ENCODE measurements around the gene PHF1.

The PHF1 gene

GRCh38 chr6:33433544-33434191 lies 22.9 kb downstream of the PHF1 start:
- no peak for DNase-seq

GRCh38 chr6:33434961-33435360 lies 24.1 kb downstream of the PHF1 start:
- no peak for DNase-seq

GRCh38 chr6:33437666-33438065 lies 26.9 kb downstream of the PHF1 start:
- DNase-seq: no peak

DNA sequence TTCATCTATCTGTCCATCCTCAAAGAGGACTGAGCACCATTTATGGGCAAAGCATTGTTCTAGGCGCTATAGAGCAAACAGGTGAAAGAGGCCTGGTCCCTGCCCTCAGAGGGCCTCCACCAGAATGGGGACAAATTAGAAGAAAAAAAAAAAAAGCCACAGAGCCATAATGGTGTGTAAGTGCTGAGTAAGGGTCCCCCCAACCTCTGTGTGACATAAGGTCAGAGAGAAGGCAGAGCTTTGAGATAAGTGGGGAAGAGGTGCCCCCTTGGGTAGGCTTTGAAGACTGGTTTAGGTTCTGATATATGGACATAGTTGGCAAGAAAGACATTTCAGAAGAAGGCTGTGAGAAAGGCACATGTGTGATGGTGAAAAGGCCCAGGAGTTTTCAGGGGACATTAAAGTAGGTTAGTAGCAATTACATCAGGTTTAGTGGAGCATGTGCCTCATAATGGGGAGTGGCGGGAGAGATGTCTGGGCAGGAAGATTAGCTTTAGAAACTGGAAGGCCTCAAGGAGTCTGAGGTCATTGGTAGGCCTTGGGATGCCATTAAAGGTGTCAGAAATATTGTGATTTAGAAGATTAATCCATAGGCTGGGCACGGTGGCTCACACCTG lies 28.3 kb downstream of the PHF1 start:
- no peak for DNase-seq

GRCh38 chr6:33439956-33440648 lies 29.3 kb downstream of the PHF1 start:
- no peak for DNase-seq

GRCh38 chr6:33440649-33441309 lies 30.0 kb downstream of the PHF1 start:
- DNase-seq: no peak

- no peak for DNase-seq
Measured at GRCh38 chr6:33441457-33441856, 30.6 kb downstream of the PHF1 start.

DNA sequence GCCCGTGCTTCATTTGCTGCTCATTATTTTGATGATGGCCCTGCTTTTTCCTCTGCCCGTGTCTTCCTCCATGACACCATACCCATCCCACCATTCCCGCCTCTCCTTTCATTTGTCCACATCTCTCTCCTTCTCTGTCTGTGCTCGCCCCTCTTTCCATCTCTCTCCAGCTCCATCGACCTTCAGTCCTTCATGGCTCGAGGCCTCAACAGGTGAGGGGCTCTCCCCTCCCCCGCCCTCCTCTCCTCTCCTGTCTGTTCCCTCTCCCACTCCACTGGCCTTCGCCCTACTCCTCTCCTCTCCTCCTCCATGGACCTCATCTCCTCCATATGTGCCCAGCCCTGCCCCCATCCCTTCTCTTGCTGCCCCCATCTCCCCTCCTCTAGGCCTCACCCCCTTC lies 31.5 kb downstream of the PHF1 start:
- no peak for DNase-seq

DNA sequence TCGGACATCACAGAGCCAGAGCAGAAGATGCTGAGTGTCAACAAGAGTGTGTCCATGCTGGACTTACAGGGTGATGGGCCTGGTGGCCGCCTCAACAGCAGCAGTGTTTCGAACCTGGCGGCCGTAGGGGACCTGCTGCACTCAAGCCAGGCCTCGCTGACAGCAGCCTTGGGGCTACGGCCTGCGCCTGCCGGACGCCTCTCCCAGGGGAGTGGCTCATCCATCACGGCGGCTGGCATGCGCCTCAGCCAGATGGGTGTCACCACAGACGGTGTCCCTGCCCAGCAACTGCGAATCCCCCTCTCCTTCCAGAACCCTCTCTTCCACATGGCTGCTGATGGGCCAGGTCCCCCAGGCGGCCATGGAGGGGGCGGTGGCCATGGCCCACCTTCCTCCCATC lies 32.2 kb downstream of the PHF1 start:
- no peak for DNase-seq

DNA sequence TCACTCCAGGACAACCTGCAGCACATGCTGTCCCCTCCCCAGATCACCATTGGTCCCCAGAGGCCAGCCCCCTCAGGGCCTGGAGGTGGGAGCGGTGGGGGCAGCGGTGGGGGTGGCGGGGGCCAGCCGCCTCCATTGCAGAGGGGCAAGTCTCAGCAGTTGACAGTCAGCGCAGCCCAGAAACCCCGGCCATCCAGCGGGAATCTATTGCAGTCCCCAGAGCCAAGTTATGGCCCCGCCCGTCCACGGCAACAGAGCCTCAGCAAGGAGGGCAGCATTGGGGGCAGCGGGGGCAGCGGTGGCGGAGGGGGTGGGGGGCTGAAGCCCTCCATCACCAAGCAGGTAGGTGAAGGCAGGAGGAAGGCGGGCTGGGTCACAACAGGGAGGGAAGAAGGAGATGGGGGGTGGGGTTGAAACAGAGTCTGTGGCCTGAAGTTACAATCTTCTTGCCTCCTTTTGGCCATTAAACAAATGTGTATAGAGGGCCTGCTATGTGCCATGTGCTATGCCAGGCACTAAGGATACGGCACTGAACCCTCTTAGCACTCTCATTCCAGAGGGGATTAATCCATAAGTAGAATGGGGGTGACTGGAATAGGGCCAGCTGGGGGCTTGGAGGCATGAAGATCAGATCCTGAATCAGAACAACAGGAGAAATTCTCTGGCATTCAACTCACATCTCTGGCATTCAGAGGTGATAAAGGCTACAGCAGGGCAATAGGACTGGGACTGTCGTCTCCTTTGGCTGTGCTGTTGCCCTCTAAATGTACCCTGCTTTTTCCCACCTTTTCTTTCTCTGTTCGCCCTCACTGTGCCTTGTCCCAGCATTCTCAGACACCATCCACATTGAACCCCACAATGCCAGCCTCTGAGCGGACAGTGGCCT lies 33.0 kb downstream of the PHF1 start:
- DNase-seq: no peak

- no peak for DNase-seq
Measured at GRCh38 chr6:33445119-33445603, 34.3 kb downstream of the PHF1 start.

DNA sequence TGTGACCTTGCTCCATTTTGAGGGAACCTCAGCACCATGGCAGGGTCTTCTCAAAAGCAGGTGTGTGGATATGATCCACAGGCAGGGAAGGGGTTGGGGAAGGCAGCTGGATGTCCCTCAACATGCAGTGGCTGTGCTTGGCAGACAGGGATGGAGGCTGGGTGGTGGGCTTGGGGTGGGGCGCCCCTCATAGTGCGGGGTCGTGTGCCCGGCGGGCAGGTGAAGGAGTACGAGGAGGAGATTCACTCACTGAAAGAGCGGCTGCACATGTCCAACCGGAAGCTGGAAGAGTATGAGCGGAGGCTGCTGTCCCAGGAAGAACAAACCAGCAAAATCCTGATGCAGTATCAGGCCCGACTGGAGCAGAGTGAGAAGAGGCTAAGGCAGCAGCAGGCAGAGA lies 35.5 kb downstream of the PHF1 start:
- DNase-seq: no peak

GRCh38 chr6:33450434-33450833 lies 39.6 kb downstream of the PHF1 start:
- no peak for DNase-seq

GRCh38 chr6:33451606-33452005 lies 40.8 kb downstream of the PHF1 start:
- DNase-seq: no peak

DNA sequence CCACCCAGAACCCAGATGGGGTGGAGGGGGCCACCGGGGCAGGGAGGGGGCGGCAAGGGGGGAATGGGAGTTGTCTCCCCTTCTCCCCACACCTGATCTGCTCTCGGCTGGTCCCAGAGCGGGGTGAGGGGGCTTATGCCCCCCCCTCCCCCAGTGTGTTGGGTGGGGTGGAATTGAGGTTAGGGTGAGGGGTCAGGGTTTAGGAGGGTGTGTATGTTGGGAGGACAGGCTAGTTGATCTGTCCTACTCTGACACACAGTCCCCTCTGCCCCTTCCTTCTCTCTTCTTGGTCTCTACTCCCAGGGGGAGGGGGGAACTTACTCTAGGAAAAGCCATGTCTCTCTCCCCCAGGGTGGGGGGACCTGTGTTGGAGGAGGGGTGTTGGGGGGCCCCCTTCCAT lies 41.7 kb downstream of the PHF1 start:
- no peak for DNase-seq

- DNase-seq: no peak
Measured at GRCh38 chr6:33453393-33454008, 42.7 kb downstream of the PHF1 start.

- DNase-seq: peak; percentile 79
Measured at GRCh38 chr6:33454009-33454946, 43.5 kb downstream of the PHF1 start, which contains the start of gene ZBTB9. ZBTB9 (plus strand) TSS chr6:33454576; CDS start chr6:33455101, 525 bp downstream.

DNA sequence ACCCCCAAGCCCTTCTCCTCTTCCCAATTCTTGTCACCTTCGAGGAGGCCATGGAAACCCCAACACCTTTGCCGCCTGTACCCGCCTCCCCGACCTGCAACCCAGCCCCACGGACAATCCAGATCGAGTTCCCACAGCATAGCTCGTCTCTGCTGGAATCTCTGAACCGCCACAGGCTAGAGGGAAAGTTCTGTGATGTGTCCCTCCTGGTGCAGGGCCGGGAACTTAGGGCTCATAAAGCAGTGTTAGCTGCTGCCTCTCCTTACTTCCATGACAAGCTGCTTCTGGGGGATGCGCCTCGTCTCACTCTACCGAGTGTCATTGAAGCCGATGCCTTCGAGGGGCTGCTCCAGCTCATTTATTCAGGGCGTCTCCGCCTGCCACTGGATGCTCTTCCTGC lies 44.2 kb downstream of the PHF1 start:
- no peak for DNase-seq

DNA sequence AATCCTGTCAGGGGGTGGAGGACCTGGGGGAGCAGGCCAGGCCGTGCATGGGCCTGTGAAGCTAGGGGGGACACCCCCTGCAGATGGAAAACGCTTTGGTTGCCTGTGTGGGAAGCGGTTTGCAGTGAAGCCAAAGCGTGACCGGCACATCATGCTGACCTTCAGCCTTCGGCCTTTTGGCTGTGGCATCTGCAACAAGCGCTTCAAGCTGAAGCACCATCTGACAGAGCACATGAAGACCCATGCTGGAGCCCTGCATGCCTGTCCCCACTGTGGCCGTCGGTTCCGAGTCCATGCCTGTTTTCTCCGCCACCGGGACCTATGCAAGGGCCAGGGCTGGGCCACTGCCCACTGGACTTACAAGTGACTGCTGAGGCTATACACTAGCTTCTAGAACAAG lies 45.3 kb downstream of the PHF1 start:
- DNase-seq: no peak

DNA sequence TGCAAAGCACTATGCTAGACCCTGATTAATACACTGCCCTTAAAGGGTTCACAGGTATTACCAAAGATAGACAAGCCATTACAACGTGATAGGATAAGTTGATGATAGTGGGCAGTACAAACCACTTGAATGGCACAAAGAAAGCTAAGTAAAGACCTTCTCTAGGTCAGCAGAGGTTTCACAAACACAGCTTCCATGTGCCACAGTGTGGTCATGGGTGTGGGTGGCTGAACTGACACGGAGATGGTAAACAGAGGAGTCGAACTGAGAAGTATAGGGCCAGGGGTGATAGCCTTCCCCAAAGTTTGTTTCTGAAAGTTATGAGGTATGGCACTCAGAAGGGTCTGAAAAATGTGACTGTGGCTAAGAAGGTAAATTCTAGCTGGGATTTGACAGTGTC lies 47.9 kb downstream of the PHF1 start:
- DNase-seq: no peak

DNA sequence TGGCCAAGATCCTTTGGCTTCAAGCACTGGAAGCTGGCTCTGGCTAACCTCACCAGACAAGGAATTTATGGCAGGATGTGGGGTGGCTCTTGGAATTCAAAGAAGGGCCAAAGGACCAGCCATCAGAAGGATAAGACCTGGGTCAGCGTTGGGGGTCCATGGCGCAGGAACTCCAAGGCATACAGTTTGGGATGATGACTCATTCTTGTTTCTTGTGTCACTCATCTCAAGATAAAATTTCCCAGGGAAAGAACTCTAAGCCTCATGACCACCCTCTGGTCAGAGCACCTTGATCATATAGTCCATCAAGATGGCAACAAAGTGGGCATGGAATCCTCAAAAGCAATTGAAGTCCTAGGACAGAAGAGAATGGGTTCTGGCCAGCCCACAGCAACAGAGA lies 48.4 kb downstream of the PHF1 start:
- no peak for DNase-seq

Data from NCI-H1048 (cell line).